ENCODE data around the gene ASB2.

The ASB2 gene

DNA sequence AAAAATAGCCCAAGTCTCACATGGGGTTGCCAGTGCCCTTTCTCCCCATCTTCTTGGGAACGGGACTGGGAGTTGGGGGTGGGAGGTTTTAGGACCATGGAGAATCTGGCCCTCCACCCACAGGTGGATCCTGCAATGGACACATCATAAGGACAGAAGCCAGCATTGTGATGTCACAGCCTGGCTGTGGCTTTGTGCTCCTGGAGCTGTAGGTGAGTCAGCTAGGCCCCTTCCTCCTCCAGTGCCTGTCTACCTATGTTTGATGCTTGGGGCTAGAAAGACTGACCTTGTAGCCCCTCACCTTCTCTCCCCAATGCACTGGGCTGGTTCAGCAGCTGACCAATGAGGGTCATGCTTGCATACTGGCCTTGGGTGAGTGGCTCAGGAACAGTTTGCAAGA, 20.7 kb upstream of the ASB2 start, which contains the start of gene CCDC197:
CCDC197 (plus strand) TSS at position 220 of the 400 bp plus-strand sequence. CDS start 831 bp downstream, outside the sequence.
- H3K4me3 ChIP-seq (ENCODE audit: low read length), result no peak within 1 kb of the TSS
- H3K9me3 ChIP-seq (ENCODE audit: low read length), result no peaks in the 10 kb centered on the region
- no peaks in the 10 kb centered on the region for H3K36me3 ChIP-seq (ENCODE audit: insufficient read depth, low read length)
- no peaks in the 10 kb centered on the region for H3K27me3 ChIP-seq (ENCODE audit: insufficient read depth, low read length)
- no peak within 1 kb of the TSS for H2AFZ ChIP-seq (ENCODE audit: low read depth, low read length)
- H3K4me1 ChIP-seq (ENCODE audit: insufficient read depth, low read length), result no peaks in the 10 kb centered on the region

DNA sequence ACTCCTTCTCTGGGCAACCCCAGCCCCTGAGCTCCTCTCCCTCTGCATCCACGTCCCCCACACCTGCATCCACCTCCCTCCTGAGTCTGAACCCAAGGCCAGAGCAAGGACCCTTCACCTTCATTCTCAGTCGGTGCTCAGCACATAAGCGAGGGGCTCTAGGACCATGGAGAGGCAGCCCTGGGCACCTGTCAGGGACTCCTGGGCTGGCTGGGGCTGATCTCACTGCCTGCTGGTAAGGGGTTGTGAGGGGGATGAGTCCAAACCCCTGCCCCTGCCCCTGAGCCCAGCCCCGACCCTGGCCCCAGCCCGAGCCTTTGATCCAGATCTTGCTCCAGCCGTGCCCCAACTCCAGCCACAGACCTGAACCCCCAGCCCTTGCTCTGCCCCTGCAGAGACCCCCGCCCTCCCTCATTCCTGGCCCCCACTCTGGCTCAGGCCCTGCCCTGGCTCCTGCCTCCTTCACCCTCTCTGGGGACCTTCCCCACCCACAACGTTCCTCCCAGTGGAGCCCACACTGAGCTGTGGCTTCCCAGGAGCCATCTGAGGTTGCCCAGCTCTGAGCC, 19.8 kb upstream of the ASB2 start:
- Histone ChIP-seq H2AFZ (ENCODE audit: low read depth, low read length) (no peak overlapping the region), H3K4me1 (ENCODE audit: insufficient read depth, low read length) (no peaks in the 10 kb centered on the region), H3K36me3 (ENCODE audit: insufficient read depth, low read length) (no peaks in the 10 kb centered on the region), H3K9me3 (ENCODE audit: low read length) (no peaks in the 10 kb centered on the region), H3K27me3 (ENCODE audit: insufficient read depth, low read length) (no peaks in the 10 kb centered on the region), H3K4me3 (ENCODE audit: low read length) (no peak overlapping the region)

GRCh38 chr14:93994919-93995682, 18.7 kb upstream of the ASB2 start:
- Histone ChIP-seq H2AFZ (ENCODE audit: low read depth, low read length) (no peak overlapping the region), H3K27me3 (ENCODE audit: insufficient read depth, low read length) (no peaks in the 10 kb centered on the region), H3K36me3 (ENCODE audit: insufficient read depth, low read length) (no peaks in the 10 kb centered on the region), H3K4me1 (ENCODE audit: insufficient read depth, low read length) (no peaks in the 10 kb centered on the region), H3K9me3 (ENCODE audit: low read length) (no peaks in the 10 kb centered on the region), H3K4me3 (ENCODE audit: low read length) (no peak overlapping the region)

DNA sequence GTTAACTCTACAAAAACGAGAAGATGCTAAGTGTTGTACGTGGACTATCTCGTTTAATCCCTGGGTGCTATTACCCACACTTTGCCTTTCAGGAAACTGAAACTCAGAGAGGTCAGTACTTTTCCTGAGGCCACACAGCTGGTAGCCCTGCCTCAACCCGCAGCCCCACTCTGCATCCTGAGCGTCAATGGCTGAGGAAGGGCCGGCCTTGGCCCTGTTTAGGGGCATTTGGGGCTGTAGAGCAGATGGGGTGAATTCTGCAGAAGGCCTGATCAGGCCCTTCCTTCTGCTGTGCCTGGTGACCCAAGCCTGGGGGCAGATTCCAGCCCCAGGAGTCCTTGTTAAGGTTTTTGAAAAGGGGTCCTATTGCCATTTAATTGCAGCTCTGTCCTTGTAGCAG, 17.0 kb upstream of the ASB2 start:
- no peaks in the 10 kb centered on the region for H3K36me3 ChIP-seq (ENCODE audit: insufficient read depth, low read length)
- no peaks in the 10 kb centered on the region for H3K9me3 ChIP-seq (ENCODE audit: low read length)
- H3K27me3 ChIP-seq (ENCODE audit: insufficient read depth, low read length), result no peaks in the 10 kb centered on the region
- H3K4me3 ChIP-seq (ENCODE audit: low read length), result no peak overlapping the region
- H2AFZ ChIP-seq (ENCODE audit: low read depth, low read length), result no peak overlapping the region
- H3K4me1 ChIP-seq (ENCODE audit: insufficient read depth, low read length), result no peaks in the 10 kb centered on the region

DNA sequence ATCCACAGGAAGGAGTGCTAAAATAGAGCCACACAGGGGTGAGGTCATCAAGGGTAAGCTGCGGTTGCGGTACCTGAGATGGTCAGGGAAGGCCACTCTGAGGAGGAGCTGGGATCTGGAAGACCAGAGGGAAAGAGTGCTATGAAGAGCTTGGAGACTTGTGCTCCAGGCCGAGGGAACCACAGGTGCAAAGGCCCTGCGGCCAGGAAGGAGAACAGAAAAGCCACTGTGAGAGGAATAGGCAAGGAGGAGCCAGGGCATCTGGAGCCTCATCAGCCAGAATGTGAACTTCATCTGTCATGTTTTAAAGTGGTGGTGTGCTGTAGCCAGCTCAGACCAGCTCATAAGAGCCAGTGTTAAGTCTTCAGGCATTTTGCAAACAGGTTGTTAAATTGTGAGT, 15.3 kb upstream of the ASB2 start:
- H3K9me3 ChIP-seq (ENCODE audit: low read length), result no peaks in the 10 kb centered on the region
- H3K4me1 ChIP-seq (ENCODE audit: insufficient read depth, low read length), result no peaks in the 10 kb centered on the region
- no peaks in the 10 kb centered on the region for H3K36me3 ChIP-seq (ENCODE audit: insufficient read depth, low read length)
- no peak overlapping the region for H2AFZ ChIP-seq (ENCODE audit: low read depth, low read length)
- H3K27me3 ChIP-seq (ENCODE audit: insufficient read depth, low read length), result no peaks in the 10 kb centered on the region
- no peak overlapping the region for H3K4me3 ChIP-seq (ENCODE audit: low read length)

DNA sequence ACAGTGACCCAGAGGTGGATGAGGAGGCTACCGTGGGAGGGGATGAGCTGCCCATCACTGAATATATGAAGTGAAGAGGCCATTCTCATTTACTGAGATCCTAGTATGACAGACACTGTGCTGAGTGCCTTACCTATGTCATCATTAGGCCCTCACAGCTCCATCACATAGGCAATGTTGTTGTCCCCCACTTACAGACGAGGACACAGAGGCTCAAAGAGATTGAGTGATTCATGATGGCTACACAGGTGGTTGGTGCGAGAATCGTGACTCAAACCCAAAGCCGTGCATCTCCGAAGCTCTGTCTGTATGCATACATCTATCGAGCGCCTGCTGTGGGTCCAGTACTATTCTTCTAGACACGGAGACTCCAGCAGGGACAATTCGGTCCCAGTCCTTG, 14.8 kb upstream of the ASB2 start:
- Histone ChIP-seq H2AFZ (ENCODE audit: low read depth, low read length) (no peak overlapping the region), H3K4me3 (ENCODE audit: low read length) (no peak overlapping the region), H3K27me3 (ENCODE audit: insufficient read depth, low read length) (no peaks in the 10 kb centered on the region), H3K4me1 (ENCODE audit: insufficient read depth, low read length) (no peaks in the 10 kb centered on the region), H3K36me3 (ENCODE audit: insufficient read depth, low read length) (no peaks in the 10 kb centered on the region), H3K9me3 (ENCODE audit: low read length) (no peaks in the 10 kb centered on the region)

DNA sequence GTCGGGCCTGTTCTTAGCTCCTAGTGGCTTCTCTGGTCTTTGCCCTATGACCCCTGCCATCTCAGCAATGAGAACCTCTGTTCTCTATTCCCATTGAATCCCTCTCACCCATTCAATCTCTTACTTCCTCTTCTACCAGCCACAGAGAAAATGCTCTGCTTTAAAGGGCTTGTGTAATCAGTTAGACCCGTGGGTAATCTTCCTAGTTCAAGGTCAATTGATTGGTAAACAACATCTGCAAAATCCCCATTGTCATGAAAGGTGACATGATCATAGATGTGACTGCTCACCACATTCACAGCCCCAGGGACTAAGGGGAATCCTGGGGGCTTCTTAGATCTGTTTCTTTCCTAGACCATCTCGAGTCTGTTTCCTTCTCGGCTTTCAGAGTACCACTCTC, 13.6 kb upstream of the ASB2 start:
- H3K9me3 ChIP-seq (ENCODE audit: low read length), result no peaks in the 10 kb centered on the region
- no peak overlapping the region for H2AFZ ChIP-seq (ENCODE audit: low read depth, low read length)
- no peaks in the 10 kb centered on the region for H3K36me3 ChIP-seq (ENCODE audit: insufficient read depth, low read length)
- H3K27me3 ChIP-seq (ENCODE audit: insufficient read depth, low read length), result no peaks in the 10 kb centered on the region
- H3K4me3 ChIP-seq (ENCODE audit: low read length), result no peak overlapping the region
- peaks cover 3% of the 10 kb centered on the region for H3K4me1 ChIP-seq (ENCODE audit: insufficient read depth, low read length)

DNA sequence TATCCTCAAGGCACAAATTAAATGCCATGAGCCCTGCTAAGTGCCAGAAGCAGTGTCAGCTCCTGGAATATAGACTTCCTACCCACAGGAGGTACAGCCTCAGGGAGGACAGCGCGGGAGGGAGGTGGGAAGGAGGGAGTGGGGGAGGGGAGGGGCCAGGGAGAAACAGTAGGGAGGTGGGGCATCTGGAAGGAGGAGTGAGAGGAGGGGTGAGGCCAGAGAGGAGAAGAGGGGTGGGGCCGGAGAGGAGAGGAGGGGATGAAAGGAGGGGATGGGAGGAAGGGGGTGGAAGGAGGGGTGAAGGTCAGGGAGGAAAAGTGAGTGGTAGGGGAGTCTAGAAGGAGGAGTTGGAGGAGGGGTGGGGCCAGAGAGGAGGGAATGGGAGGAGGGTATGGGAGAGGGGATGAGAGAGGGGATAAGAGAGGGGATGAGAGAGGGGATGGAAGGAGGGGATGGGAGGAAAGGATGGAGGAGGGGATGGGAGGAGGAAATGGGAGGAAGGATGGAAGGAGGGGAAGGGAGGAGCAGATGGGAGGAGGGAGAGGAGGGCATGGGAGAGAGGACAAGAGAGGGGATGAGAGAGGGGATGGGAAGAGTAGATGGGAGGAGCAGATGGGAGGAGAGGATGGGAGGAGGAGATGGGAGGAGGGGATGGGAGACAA, 11.6 kb upstream of the ASB2 start:
- peaks cover 3% of the 10 kb centered on the region for H3K4me1 ChIP-seq (ENCODE audit: insufficient read depth, low read length)
- H3K9me3 ChIP-seq (ENCODE audit: low read length), result no peaks in the 10 kb centered on the region
- H3K27me3 ChIP-seq (ENCODE audit: insufficient read depth, low read length), result no peaks in the 10 kb centered on the region
- no peak overlapping the region for H3K4me3 ChIP-seq (ENCODE audit: low read length)
- no peaks in the 10 kb centered on the region for H3K36me3 ChIP-seq (ENCODE audit: insufficient read depth, low read length)
- no peak overlapping the region for H2AFZ ChIP-seq (ENCODE audit: low read depth, low read length)

DNA sequence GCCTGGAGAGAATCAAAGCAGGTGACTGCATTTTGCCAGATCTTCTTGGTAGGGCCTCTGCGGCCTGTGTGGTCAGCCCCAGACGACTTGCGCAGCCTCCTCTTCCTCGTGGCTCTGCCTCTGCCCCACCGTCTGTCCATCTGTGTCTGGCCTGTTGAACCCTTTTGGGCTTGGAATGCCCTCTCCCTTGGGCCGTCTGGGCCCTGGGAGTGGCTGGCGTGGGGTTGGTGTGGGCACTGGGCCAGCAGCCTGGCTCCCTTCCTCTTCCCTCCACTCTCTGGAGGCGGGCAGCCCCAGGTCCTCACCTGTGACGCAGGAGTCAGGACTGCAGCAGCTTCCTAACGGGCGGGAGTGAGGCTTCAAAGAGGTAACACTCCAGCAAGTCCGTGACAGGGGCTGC, 11.0 kb upstream of the ASB2 start:
- H3K9me3 ChIP-seq (ENCODE audit: low read length), result no peaks in the 10 kb centered on the region
- no peak overlapping the region for H3K4me3 ChIP-seq (ENCODE audit: low read length)
- H2AFZ ChIP-seq (ENCODE audit: low read depth, low read length), result no peak overlapping the region
- H3K36me3 ChIP-seq (ENCODE audit: insufficient read depth, low read length), result no peaks in the 10 kb centered on the region
- H3K27me3 ChIP-seq (ENCODE audit: insufficient read depth, low read length), result no peaks in the 10 kb centered on the region
- peaks cover 3% of the 10 kb centered on the region for H3K4me1 ChIP-seq (ENCODE audit: insufficient read depth, low read length)

DNA sequence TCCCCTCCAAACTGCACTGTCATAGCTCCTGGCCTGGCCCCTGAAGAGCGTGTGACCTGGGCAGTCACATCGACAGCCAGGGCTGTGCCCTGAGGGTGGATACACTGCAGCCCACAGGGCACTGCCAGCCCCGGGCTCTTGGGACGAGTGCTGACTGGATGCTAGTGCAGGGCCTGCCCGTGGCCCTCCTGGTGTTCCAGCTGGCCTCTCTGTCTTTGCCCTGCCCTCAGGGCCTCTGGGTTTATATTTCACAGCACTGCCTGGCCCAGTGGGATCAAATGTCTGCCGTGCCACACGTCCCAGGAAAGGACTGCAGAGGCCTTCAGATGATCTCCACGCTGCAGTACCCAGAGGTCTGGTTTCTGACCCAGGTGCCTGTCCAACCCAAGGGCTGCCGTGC, 10.6 kb upstream of the ASB2 start:
- H3K4me1 ChIP-seq (ENCODE audit: insufficient read depth, low read length), result peaks cover 3% of the 10 kb centered on the region
- H3K4me3 ChIP-seq (ENCODE audit: low read length), result no peak overlapping the region
- no peaks in the 10 kb centered on the region for H3K27me3 ChIP-seq (ENCODE audit: insufficient read depth, low read length)
- no peaks in the 10 kb centered on the region for H3K36me3 ChIP-seq (ENCODE audit: insufficient read depth, low read length)
- H2AFZ ChIP-seq (ENCODE audit: low read depth, low read length), result no peak overlapping the region
- H3K9me3 ChIP-seq (ENCODE audit: low read length), result no peaks in the 10 kb centered on the region

DNA sequence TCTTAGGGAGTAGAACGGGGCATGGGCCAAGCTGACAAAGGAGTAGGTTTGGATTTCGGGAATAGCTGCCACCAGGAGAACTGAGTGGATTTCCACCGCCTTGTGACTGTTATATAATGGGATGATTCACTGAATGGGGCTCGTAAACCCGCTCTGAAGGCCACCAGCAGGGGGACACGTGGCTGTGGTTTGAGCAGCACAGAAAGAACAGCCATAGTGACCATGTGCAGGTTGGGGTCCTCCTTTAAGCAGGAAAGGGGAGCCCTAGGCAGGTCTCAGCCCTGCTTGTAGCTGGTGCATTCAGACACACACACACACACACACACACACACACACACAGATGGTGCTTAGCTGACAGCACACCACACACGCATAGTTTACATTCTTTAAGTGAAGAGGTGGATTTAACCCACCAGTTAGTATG, 8.6 kb upstream of the ASB2 start:
- H3K4me1 ChIP-seq (ENCODE audit: insufficient read depth, low read length), result peaks cover 3% of the 10 kb centered on the region
- no peaks in the 10 kb centered on the region for H3K9me3 ChIP-seq (ENCODE audit: low read length)
- H3K4me3 ChIP-seq (ENCODE audit: low read length), result no peak overlapping the region
- no peaks in the 10 kb centered on the region for H3K27me3 ChIP-seq (ENCODE audit: insufficient read depth, low read length)
- no peak overlapping the region for H2AFZ ChIP-seq (ENCODE audit: low read depth, low read length)
- no peaks in the 10 kb centered on the region for H3K36me3 ChIP-seq (ENCODE audit: insufficient read depth, low read length)

- Histone ChIP-seq H2AFZ (ENCODE audit: low read depth, low read length) (no peak overlapping the region), H3K4me1 (ENCODE audit: insufficient read depth, low read length) (peaks cover 3% of the 10 kb centered on the region), H3K4me3 (ENCODE audit: low read length) (no peak overlapping the region), H3K9me3 (ENCODE audit: low read length) (no peaks in the 10 kb centered on the region), H3K27me3 (ENCODE audit: insufficient read depth, low read length) (no peaks in the 10 kb centered on the region), H3K36me3 (ENCODE audit: insufficient read depth, low read length) (no peaks in the 10 kb centered on the region)
These were observed 7.7 kb upstream of the ASB2 start for GRCh38 chr14:93984070-93984469.

DNA sequence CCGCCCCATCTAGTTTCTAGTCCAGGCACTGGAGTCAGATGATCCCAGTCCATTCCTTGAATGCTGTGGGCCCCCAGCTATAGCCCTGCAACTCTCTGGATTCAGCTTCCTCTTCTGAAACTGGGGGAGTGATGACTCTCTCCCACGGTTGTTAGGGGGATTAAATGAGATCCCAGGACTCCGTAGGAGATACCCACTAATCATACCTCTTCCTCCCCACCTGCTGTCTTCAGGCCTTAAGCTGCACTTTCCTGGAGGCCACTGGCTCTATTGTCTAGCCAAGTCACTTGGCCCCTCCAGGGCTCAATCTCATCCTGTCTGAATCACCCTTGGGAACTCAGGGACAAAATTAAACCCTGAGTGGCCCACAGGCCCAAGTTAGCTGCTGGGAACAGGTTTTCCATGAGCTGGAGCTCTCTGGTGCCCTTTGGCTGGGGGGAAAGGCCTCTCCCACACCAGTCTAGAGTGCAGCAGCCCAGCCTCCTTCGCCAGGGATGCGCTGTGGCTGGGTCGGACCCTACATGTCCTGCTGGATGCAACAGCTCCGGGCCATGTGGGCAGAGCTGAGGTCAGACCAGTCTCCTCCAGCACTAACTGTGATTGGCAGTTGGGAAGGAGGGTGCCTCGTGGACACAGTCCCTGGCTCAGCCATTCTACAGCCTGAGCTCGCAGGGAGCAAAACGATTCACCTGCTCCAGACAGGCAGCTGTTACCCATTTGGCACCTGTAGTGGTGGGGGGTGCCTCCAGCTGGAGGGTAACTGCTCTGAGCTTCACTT, 6.0 kb upstream of the ASB2 start:
- H3K4me3 ChIP-seq (ENCODE audit: low read length), result no peak overlapping the region
- no peaks in the 10 kb centered on the region for H3K36me3 ChIP-seq (ENCODE audit: insufficient read depth, low read length)
- no peak overlapping the region for H2AFZ ChIP-seq (ENCODE audit: low read depth, low read length)
- H3K9me3 ChIP-seq (ENCODE audit: low read length), result no peaks in the 10 kb centered on the region
- no peaks in the 10 kb centered on the region for H3K27me3 ChIP-seq (ENCODE audit: insufficient read depth, low read length)
- H3K4me1 ChIP-seq (ENCODE audit: insufficient read depth, low read length), result peaks cover 3% of the 10 kb centered on the region
